Measurements from ENCODE around the gene MRPL57.
"Not testable (repeated sequence)": the region's sequence is repeated elsewhere in the genome, so short reads cannot be mapped to it uniquely, and the experiment has no call there.

Gene MRPL57

DNA sequence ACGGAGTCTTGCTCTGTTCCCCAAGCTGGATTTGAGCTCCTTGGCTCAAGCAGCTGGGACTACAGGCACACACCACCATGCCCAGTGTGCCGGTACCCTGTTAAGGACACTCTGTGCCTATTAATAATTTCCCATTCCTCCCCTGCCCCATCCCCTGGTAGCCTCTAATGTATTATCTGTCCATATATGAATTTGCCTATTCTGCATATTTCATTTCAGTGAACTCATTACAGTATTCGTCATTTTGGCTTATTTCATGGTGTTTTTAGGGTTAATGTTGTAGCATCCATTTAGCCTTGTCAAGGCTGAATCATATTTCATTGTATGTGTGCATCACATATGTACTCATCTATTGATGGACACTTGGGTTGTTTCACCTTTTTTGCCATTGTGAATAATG is 33.7 kb upstream of the MRPL57 start:
- no peak for DNase-seq (ENCODE audit: low read depth, low spot score)
- Histone ChIP-seq H3K9ac (ENCODE audit: insufficient read length) (no peak overlapping the region), H3K27ac (no peak overlapping the region), H3K36me3 (ENCODE audit: insufficient read depth, low read length) (peaks cover 61% of the 10 kb centered on the region), H3K4me3 (0 out of 2 replicates have a peak overlapping the region, but pooled peaks have one; percentile 14), H3K9me3 (ENCODE audit: low read depth, low read length) (no peaks in the 10 kb centered on the region)
- no peak for TF ChIP-seq FOXP2 (optimal IDR thresholded peaks at IDR 0.05; ENCODE audit: control extremely low read depth, extremely low read length, insufficient read depth)
- no peak for TF ChIP-seq EZH2 (IDR thresholded peaks at IDR 0.05)
- no peak for TF ChIP-seq POLR2AphosphoS5 (IDR thresholded peaks at IDR 0.05; ENCODE audit: borderline replicate concordance, low read depth, low read length)

GRCh38 chr13:21147827-21148226 is 28.6 kb upstream of the MRPL57 start:
- H3K36me3 ChIP-seq (ENCODE audit: insufficient read depth, low read length), result peaks cover 55% of the 10 kb centered on the region
- H3K9me3 ChIP-seq (ENCODE audit: low read depth, low read length), result no peaks in the 10 kb centered on the region
- no peak for DNase-seq (ENCODE audit: low read depth, low spot score)
- H3K4me3 ChIP-seq, result no peak overlapping the region
- H3K9ac ChIP-seq (ENCODE audit: insufficient read length), result no peak overlapping the region
- no peak for TF ChIP-seq POLR2AphosphoS5 (IDR thresholded peaks at IDR 0.05; ENCODE audit: borderline replicate concordance, low read depth, low read length)
- no peak for TF ChIP-seq FOXP2 (optimal IDR thresholded peaks at IDR 0.05; ENCODE audit: control extremely low read depth, extremely low read length, insufficient read depth)
- peak overlapping the region; percentile 79; the same call in 1 of the 2 replicates for H3K27ac ChIP-seq

DNA sequence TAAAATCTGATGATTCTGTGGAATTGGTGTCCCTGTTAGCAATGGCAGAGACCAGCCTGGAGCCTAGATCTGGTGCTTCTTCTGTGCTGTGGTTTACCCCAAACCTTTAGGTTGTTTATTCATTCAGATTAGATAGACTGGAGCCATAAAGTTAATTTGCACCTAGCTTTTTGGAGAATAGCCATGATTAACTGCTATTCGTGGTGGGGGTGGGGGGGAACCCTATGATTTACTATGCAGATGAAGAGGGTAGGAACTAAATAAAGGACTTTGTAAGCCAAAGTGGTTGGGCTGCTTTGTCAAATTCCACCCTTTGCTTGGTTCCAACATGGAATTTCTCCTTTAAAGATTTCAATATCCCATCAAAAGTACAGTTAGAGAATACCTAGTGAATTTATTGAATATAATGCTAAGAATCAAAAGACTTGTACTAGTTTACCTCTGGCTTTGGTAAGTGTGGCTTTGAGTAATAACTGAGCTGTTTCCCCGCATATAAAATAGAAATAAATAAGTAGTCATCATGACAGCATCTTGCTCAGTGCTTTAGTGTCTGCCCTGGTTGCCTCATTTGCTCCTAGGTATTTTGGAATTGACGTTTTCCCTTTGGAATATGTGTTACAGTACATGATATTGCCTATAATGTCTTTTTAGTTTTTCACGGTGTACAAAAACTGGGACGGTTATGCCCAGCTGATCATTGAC is 27.8 kb upstream of the MRPL57 start:
- DNase-seq (ENCODE audit: low read depth, low spot score), result no peak
- no peak overlapping the region for H3K9ac ChIP-seq (ENCODE audit: insufficient read length)
- peak overlapping the region; percentile 79 for H3K27ac ChIP-seq
- no peak for TF ChIP-seq POLR2AphosphoS5 (IDR thresholded peaks at IDR 0.05; ENCODE audit: borderline replicate concordance, low read depth, low read length)
- no peak for TF ChIP-seq FOXP2 (optimal IDR thresholded peaks at IDR 0.05; ENCODE audit: control extremely low read depth, extremely low read length, insufficient read depth)
- no peak overlapping the region for H3K4me3 ChIP-seq
- H3K9me3 ChIP-seq (ENCODE audit: low read depth, low read length), result no peaks in the 10 kb centered on the region
- peaks cover 46% of the 10 kb centered on the region for H3K36me3 ChIP-seq (ENCODE audit: insufficient read depth, low read length)

- Histone ChIP-seq H3K9me3 (ENCODE audit: low read depth, low read length) (no peaks in the 10 kb centered on the region), H3K4me3 (peak overlapping the region; percentile 16; the same call in 1 of the 2 replicates), H3K36me3 (ENCODE audit: insufficient read depth, low read length) (peaks cover 49% of the 10 kb centered on the region), H3K9ac (ENCODE audit: insufficient read length) (peak overlapping the region; percentile 32), H3K27ac (peak overlapping the region; percentile 79)
- DNase-seq (ENCODE audit: low read depth, low spot score), result no peak
- TF ChIP-seq POLR2AphosphoS5 (IDR thresholded peaks at IDR 0.05; ENCODE audit: borderline replicate concordance, low read depth, low read length) (no peak), FOXP2 (optimal IDR thresholded peaks at IDR 0.05; ENCODE audit: control extremely low read depth, extremely low read length, insufficient read depth) (no peak), EZH2 (IDR thresholded peaks at IDR 0.05) (no peak)
Observed at GRCh38 chr13:21149568-21149967, 26.9 kb upstream of the MRPL57 start.

GRCh38 chr13:21150013-21150412 is 26.4 kb upstream of the MRPL57 start:
- DNase-seq (ENCODE audit: low read depth, low spot score), result no peak
- H3K27ac ChIP-seq, result peak overlapping the region; percentile 79
- TF ChIP-seq EZH2 (IDR thresholded peaks at IDR 0.05) (no peak), FOXP2 (optimal IDR thresholded peaks at IDR 0.05; ENCODE audit: control extremely low read depth, extremely low read length, insufficient read depth) (no peak), POLR2AphosphoS5 (IDR thresholded peaks at IDR 0.05; ENCODE audit: borderline replicate concordance, low read depth, low read length) (no peak)
- H3K9me3 ChIP-seq (ENCODE audit: low read depth, low read length), result no peaks in the 10 kb centered on the region
- peaks cover 49% of the 10 kb centered on the region for H3K36me3 ChIP-seq (ENCODE audit: insufficient read depth, low read length)
- peak overlapping the region; percentile 16; the same call in 1 of the 2 replicates for H3K4me3 ChIP-seq
- H3K9ac ChIP-seq (ENCODE audit: insufficient read length), result peak overlapping the region; percentile 32

GRCh38 chr13:21152251-21152899 is 24.1 kb upstream of the MRPL57 start:
- Histone ChIP-seq H3K36me3 (ENCODE audit: insufficient read depth, low read length) (peaks cover 45% of the 10 kb centered on the region), H3K4me3 (no peak overlapping the region), H3K9me3 (ENCODE audit: low read depth, low read length) (no peaks in the 10 kb centered on the region), H3K9ac (ENCODE audit: insufficient read length) (no peak overlapping the region), H3K27ac (no peak overlapping the region)
- no peak for DNase-seq (ENCODE audit: low read depth, low spot score)
- no peak for TF ChIP-seq EZH2 (IDR thresholded peaks at IDR 0.05)
- peak; percentile 12; the same call in 1 of the 2 replicates for TF ChIP-seq POLR2AphosphoS5 (IDR thresholded peaks at IDR 0.05; ENCODE audit: borderline replicate concordance, low read depth, low read length)

DNA sequence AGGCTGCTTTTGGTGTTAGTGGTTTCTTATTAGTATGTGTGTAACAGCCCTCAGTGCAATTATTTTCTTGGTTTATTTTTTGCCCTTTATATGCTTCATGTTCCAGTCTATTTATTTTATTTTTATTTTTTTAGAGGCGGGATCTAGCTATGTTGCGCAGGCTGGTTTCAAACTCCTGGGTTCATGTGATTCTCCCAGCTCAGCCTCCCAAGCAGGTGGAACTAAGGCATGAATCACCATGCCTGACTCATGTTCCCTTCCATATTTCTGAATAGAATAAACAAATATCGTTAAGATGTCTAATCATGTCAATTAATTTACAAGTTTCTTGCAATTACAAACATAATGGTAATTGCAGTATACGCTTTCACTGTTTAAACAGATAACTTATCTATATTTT is 11.8 kb upstream of the MRPL57 start:
- Histone ChIP-seq H3K36me3 (ENCODE audit: insufficient read depth, low read length) (peaks cover 50% of the 10 kb centered on the region), H3K4me3 (no peak overlapping the region), H3K27ac (no peak overlapping the region), H3K9ac (ENCODE audit: insufficient read length) (no peak overlapping the region), H3K9me3 (ENCODE audit: low read depth, low read length) (no peaks in the 10 kb centered on the region)
- no peak for DNase-seq (ENCODE audit: low read depth, low spot score)
- TF ChIP-seq POLR2AphosphoS5 (IDR thresholded peaks at IDR 0.05; ENCODE audit: borderline replicate concordance, low read depth, low read length), result no peak

- not testable (repeated sequence) for H3K27ac ChIP-seq; H3K9ac ChIP-seq (ENCODE audit: insufficient read length); H3K4me3 ChIP-seq; H3K9me3 ChIP-seq (ENCODE audit: low read depth, low read length); DNase-seq (ENCODE audit: low read depth, low spot score)
- H3K36me3 ChIP-seq (ENCODE audit: insufficient read depth, low read length), result peaks cover 49% of the 10 kb centered on the region
Observed at GRCh38 chr13:21165606-21166005, 10.9 kb upstream of the MRPL57 start.

- TF ChIP-seq POLR2AphosphoS5 (IDR thresholded peaks at IDR 0.05; ENCODE audit: borderline replicate concordance, low read depth, low read length) (no peak), EZH2 (IDR thresholded peaks at IDR 0.05) (no peak), FOXP2 (optimal IDR thresholded peaks at IDR 0.05; ENCODE audit: control extremely low read depth, extremely low read length, insufficient read depth) (no peak)
- DNase-seq (ENCODE audit: low read depth, low spot score), result no peak
- peaks cover 58% of the 10 kb centered on the region for H3K36me3 ChIP-seq (ENCODE audit: insufficient read depth, low read length)
Observed at GRCh38 chr13:21171420-21171819, 5.0 kb upstream of the MRPL57 start.

DNA sequence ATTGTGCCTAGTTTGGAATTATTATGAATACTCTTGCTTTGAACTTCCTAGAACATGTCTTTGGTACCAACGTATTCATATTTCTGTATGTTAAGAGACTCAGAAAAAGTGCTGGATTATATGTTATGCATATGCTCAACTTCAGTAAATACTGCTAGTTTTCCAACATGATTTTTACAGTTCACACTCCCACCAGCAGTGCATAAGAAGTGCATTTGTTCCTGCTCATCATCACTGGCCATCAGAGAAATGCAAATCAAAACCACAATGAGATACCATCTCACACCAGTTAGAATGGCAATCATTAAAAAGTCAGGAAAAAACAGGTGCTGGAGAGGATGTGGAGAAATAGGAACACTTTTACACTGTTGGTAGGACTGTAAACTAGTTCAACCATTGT is 2.7 kb upstream of the MRPL57 start:
- H3K9ac ChIP-seq (ENCODE audit: insufficient read length); H3K9me3 ChIP-seq (ENCODE audit: low read depth, low read length); H3K4me3 ChIP-seq; DNase-seq (ENCODE audit: low read depth, low spot score); H3K27ac ChIP-seq: not testable (repeated sequence)
- peaks cover 52% of the 10 kb centered on the region for H3K36me3 ChIP-seq (ENCODE audit: insufficient read depth, low read length)

More at GRCh38 chr13:21171420-21171819, 5.0 kb upstream of the MRPL57 start:
- H3K9me3 ChIP-seq (ENCODE audit: low read depth, low read length), result no peaks in the 10 kb centered on the region
- H3K4me3 ChIP-seq, result no peak overlapping the region
- H3K9ac ChIP-seq (ENCODE audit: insufficient read length), result no peak overlapping the region
- no peak overlapping the region for H3K27ac ChIP-seq

Data from SK-N-MC (cell line).